ENCODE results near the gene CECR2. TPM values are rescaled to one million over a fixed set of nuclear protein-coding genes. Genes with fewer than 3 reads are reported as not detected.

CECR2 gene
- total RNA-seq, 6 donors from 2014 or later: 5.8 to 35.6 (median 11.6) TPM

GRCh38 chr22:17339095-17339693 lies 30.1 kb upstream of the CECR2 start:
- Histone ChIP-seq H3K27ac (no peak overlapping the region), H3K9me3 (no peaks in the 10 kb centered on the region), H3K4me3 (no peak overlapping the region), H3K36me3 (no peaks in the 10 kb centered on the region), H3K27me3 (no peaks in the 10 kb centered on the region), H3K4me1 (no peaks in the 10 kb centered on the region)
- ATAC-seq (ENCODE audit: low FRiP score in 2 of 2) (peak in 1 of 2 donors; percentile 35), DNase-seq (no peak)
- WGBS, 2 donors: 65 to 78% methylated on average over 8 of the region's 8 CpGs
- no peak for TF ChIP-seq POLR2AphosphoS5 (IDR thresholded peaks at IDR 0.05)
- no peak for TF ChIP-seq CTCF (IDR thresholded peaks at IDR 0.05)
- TF ChIP-seq EP300 (IDR thresholded peaks at IDR 0.05): no peak

- H3K27ac ChIP-seq: no peak overlapping the region
- TF ChIP-seq POLR2AphosphoS5 (IDR thresholded peaks at IDR 0.05) (no peak), EP300 (IDR thresholded peaks at IDR 0.05) (no peak), CTCF (IDR thresholded peaks at IDR 0.05) (no peak), POLR2A (IDR thresholded peaks at IDR 0.05) (no peak)
- H3K9me3 ChIP-seq: no peaks in the 10 kb centered on the region
- H3K4me1 ChIP-seq: peaks cover 0 to 3% (median under 1%) of the 10 kb centered on the region in 4 donors
- H3K36me3 ChIP-seq: no peaks in the 10 kb centered on the region
- no peak overlapping the region for H3K4me3 ChIP-seq
- H3K27me3 ChIP-seq: no peaks in the 10 kb centered on the region
- ATAC-seq (ENCODE audit: low FRiP score in 2 of 2) (no peak), DNase-seq (no peak)
- 56 to 69% methylated on average over 5 of the region's 5 CpGs for WGBS, 2 donors
Measured at GRCh38 chr22:17342361-17342760, 26.9 kb upstream of the CECR2 start.

GRCh38 chr22:17343766-17344165 lies 25.5 kb upstream of the CECR2 start:
- Histone ChIP-seq H3K4me3 (no peak overlapping the region), H3K9me3 (no peaks in the 10 kb centered on the region), H3K36me3 (no peaks in the 10 kb centered on the region), H3K27ac (no peak overlapping the region), H3K4me1 (peaks cover 0 to 3% (median 1%) of the 10 kb centered on the region in 4 donors), H3K27me3 (no peaks in the 10 kb centered on the region)
- ATAC-seq (ENCODE audit: low FRiP score in 2 of 2): no peak
- TF ChIP-seq EP300 (IDR thresholded peaks at IDR 0.05) (no peak), POLR2A (IDR thresholded peaks at IDR 0.05) (no peak), POLR2AphosphoS5 (IDR thresholded peaks at IDR 0.05) (no peak)
- 83 to 89% methylated on average over 2 of the region's 2 CpGs for WGBS, 2 donors
- no peak for DNase-seq

- Histone ChIP-seq H3K27me3 (no peaks in the 10 kb centered on the region), H3K27ac (peak overlapping the region in 2 of 4 donors; percentile 19 to 62), H3K36me3 (no peaks in the 10 kb centered on the region), H3K9me3 (no peaks in the 10 kb centered on the region), H3K4me3 (no peak overlapping the region), H3K4me1 (peaks cover 0 to 6% (median 1%) of the 10 kb centered on the region in 4 donors)
- no peak for TF ChIP-seq POLR2AphosphoS5 (IDR thresholded peaks at IDR 0.05)
- no peak for TF ChIP-seq EP300 (IDR thresholded peaks at IDR 0.05)
- no peak for TF ChIP-seq POLR2A (IDR thresholded peaks at IDR 0.05)
- no peak for DNase-seq
- ATAC-seq (ENCODE audit: low FRiP score in 2 of 2): no peak
- 40 to 67% methylated on average over 4 of the region's 4 CpGs for WGBS, 2 donors
Measured at GRCh38 chr22:17346578-17346977, 22.7 kb upstream of the CECR2 start.

- Histone ChIP-seq H3K9me3 (no peaks in the 10 kb centered on the region), H3K27ac (no peak overlapping the region), H3K27me3 (no peaks in the 10 kb centered on the region), H3K4me1 (peaks cover 0 to 6% (median 1%) of the 10 kb centered on the region in 4 donors), H3K36me3 (no peaks in the 10 kb centered on the region), H3K4me3 (no peak overlapping the region)
- no peak for TF ChIP-seq EP300 (IDR thresholded peaks at IDR 0.05)
- no peak for TF ChIP-seq POLR2A (IDR thresholded peaks at IDR 0.05)
- no peak for TF ChIP-seq CTCF (IDR thresholded peaks at IDR 0.05)
- TF ChIP-seq POLR2AphosphoS5 (IDR thresholded peaks at IDR 0.05): no peak
- DNase-seq (no peak), ATAC-seq (ENCODE audit: low FRiP score in 2 of 2) (peak in 1 of 2 donors; percentile 49)
- 86 to 91% methylated on average over 11 of the region's 11 CpGs for WGBS, 2 donors
Measured at GRCh38 chr22:17347724-17348123, 21.5 kb upstream of the CECR2 start.

Data from upper lobe of left lung (tissue), 6 donors.